Stimulated activated CD8-positive, alpha-beta memory T cell treated with anti-CD3 and anti-CD28 coated beads, Interleukin-15, amount 100 ng/mL, for 1 hour (primary cell): ENCODE results near the gene DNAH1.

Experiments used
- DNase-seq: peaks from one replicate; pipeline ENCODE4 v3.0.0-alpha.2; 2020; ENCODE audit warnings: low read depth

Gene DNAH1

GRCh38 chr3:52357151-52358080 lies 41.3 kb downstream of the DNAH1 start:
- no peak for DNase-seq

GRCh38 chr3:52358362-52358940 lies 42.3 kb downstream of the DNAH1 start:
- no peak for DNase-seq

DNA sequence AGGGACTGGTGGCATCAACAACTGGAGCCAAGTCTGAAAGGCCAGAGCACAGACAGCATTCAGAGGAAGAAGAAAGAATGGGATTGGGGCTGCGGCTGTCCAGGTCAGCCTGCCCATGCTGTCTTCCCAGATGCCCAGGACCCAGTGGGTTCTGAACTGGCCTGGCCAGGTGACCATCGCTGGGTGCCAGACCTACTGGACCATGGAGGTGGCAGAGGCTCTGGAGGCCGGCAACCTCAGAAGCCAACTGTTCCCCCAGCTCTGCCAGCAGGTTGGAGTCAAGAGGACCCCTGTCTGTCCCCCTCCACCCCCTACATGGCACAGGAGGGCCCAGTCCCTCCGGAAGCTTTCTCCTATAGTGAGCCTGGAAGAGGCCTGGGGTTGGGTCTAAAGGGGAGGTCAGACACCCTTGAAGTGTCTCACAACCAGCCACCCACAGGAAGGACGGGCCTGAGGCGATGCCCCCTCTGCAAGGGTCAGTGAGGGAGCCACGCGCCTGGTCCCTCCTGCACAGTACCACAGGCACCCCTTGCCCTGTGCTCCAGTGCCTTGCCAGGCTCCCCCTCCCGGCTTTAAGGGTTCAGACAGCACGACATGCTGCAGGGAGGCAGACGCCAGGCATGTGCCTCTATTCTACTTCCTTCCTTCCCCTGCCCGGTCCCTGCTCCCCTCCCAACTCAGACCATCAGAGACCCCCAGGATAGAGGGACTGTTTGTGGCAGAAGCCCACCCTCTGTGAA lies 43.2 kb downstream of the DNAH1 start:
- DNase-seq: no peak

DNA sequence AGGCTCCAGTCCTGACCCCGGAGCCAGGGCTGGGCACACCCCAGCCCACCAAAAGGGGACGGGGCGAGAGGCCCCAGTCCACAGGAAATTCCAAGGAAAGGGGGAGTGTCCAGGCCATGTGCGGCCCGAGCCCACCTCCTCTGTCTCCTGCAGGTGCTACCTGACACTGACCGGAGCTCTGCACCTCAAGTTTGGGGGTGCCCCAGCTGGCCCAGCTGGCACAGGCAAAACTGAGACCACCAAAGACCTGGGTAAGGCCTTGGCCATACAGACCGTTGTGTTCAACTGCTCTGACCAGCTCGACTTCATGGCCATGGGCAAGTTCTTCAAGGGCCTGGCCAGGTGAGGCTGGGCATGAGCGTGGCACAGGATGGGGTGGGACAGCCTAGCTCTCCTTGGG lies 44.9 kb downstream of the DNAH1 start:
- no peak for DNase-seq

DNA sequence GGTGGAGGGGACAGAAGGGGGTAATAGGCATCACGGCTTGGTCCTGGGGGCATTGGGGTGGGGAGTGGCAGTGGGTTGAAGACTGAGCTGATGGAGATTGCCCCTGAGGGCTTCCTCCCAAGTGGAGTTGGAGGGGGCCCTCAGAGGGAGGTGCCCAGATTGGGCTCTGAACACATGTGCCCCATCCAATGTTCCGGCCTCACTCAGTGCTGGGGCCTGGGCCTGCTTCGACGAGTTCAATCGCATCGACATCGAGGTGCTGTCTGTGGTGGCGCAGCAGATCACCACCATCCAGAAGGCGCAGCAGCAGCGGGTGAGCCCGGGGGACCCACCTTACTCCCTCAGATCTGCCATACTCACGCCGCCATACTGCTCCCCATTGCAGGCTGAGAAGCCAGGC lies 45.3 kb downstream of the DNAH1 start:
- no peak for DNase-seq

DNA sequence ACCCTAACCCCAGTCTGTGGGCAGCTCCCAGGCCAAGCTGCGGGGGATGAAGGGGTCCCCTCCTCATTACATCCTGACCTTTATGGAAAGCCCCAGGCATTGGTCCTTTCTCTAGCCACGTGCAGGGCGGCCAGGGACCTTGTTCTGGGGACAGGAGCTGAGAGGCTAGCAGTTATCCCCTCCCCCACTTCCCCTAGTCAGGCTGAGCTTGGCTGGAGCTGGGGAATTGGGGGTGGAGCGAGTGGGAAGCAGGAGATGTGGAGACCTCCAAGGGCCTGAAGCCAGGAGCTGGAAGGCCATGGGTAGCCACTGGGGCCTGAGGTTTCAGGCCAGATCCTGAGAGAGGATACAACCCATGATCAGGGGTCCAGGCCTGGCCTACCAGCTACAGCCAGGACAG lies 45.8 kb downstream of the DNAH1 start:
- DNase-seq: no peak

- no peak for DNase-seq
These were observed 48.4 kb downstream of the DNAH1 start for GRCh38 chr3:52364322-52365035.

DNA sequence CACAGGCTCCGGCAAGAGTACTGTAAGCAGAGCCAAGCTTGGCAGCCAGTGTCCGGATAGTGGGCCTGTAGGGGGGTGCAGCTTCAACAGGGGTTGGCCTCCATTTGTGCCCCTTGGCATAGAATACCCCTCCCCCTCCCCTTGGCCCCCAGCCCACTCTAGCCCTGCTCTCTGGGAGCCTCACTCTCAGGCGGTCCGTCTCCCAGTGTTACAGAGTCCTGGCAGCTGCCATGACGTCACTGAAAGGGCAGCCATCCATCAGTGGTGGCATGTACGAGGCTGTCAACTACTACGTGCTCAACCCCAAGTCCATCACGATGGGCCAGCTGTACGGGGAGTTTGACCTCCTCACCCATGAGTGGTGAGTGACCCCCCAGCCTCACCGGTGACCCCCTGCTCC lies 50.4 kb downstream of the DNAH1 start:
- DNase-seq: no peak

GRCh38 chr3:52367891-52368880 lies 52.1 kb downstream of the DNAH1 start:
- DNase-seq: no peak

GRCh38 chr3:52370531-52370930 lies 54.4 kb downstream of the DNAH1 start:
- DNase-seq: no peak

DNA sequence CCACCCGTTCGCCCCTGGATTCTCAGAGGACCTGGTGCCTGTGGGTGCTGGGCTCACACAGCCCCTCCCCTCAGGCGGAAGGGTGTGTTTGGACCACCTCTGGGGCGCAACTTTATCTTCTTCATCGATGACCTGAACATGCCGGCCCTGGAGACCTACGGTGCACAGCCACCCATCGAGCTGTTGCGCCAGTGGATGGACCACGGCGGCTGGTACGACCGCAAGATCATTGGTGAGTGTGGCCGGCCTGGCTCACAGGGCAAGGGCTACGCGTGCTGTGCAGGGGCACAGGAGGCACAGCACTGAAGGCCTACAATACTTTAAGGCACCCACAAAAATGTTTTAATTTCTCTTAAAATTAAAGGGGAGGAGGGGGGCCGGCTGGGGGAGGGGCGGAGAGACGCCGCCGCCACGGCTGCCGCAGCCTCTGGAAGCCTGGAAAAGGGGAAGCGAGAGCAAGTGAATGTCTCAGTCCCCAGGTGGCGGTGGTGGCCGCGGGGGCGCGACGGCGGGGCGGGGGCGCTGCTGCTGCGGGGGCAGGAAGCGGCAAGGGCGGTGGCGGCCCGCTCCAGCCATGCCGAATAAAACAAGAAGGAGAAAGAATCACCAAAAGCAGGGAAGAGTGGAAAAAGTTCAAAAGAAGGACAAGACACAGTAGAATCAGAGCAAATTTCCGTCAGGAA lies 56.8 kb downstream of the DNAH1 start:
- DNase-seq: no peak

- no peak for DNase-seq
These were observed 57.6 kb downstream of the DNAH1 start for GRCh38 chr3:52373676-52374075.

- DNase-seq: no peak
These were observed 58.1 kb downstream of the DNAH1 start for GRCh38 chr3:52374173-52374572.

GRCh38 chr3:52379610-52380009 lies 63.5 kb downstream of the DNAH1 start:
- DNase-seq: no peak

DNA sequence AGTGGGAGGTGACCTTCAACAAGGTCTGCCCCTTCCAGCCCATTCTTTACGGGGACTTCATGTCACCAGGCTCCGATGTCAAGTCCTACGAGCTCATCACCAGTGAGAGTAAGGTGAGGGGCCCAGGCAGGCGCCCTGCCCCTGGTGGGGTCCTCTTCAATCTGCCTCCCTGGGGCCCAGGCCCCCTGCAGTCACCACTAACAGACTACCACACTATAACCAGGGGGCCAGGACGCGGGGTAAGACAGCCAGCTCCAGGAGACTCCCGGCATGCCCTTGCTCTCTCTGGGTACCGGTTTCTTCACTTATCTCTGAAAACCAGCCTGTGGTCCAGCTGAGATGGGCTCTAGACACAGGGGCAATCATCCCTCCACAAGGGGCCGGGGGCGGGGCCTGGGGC lies 63.9 kb downstream of the DNAH1 start:
- DNase-seq: no peak

GRCh38 chr3:52381623-52382022 lies 65.5 kb downstream of the DNAH1 start:
- no peak for DNase-seq

DNA sequence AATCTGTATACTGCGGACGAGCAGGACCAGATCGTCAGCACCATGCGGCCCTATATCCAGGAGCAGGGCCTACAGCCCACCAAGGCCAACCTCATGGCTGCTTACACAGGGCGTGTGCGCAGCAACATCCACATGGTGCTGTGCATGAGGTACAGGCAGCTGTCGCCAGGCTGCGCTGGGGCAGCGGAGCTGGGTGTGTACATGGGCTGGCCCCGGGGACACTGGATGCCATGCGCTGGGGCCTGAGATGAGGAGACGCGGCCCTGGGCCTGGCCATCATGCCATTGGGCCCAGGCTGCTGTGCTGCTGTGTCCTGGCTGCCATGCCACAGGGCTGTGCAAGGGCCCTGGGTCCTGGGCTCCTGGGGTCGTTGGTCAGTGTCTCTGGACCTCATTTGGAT lies 67.3 kb downstream of the DNAH1 start:
- no peak for DNase-seq

- DNase-seq: no peak
These were observed 68.1 kb downstream of the DNAH1 start for GRCh38 chr3:52384019-52384761.

GRCh38 chr3:52385157-52385556 lies 69.0 kb downstream of the DNAH1 start:
- DNase-seq: no peak

DNA sequence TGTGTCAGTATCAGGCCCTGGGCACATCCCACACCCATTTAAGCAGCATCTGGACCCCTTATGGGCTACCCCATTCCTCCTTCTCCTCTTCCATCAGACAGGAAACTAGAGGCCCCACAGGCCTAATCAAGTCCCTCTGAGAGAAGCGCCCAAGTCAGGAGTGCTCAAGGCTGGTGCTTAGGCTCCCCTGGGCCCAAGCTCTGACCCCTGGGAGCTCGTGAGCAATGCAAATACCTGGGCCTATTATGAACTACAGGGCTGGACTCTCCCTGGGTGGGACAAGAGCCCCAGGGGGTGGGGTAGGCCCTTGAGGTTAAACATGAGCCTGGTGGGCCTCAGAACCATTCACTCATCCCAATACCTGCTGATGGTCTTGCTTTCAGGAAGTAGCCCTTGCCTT lies 71.4 kb downstream of the DNAH1 start:
- DNase-seq: no peak
